ENCODE data around the gene IL16.

Gene IL16

GRCh38 chr15:81303244-81304225 is 106.9 kb downstream of the IL16 start:
- DNase-seq (ENCODE audit: low read depth, low spot score): no peak
- Histone ChIP-seq H3K9me3 (ENCODE audit: low read depth, low read length) (no peaks in the 10 kb centered on the region), H3K36me3 (ENCODE audit: insufficient read depth, low read length) (no peaks in the 10 kb centered on the region), H3K9ac (ENCODE audit: insufficient read length) (no peak overlapping the region), H3K4me3 (no peak overlapping the region), H3K27ac (no peak overlapping the region)
- no peak for TF ChIP-seq POLR2AphosphoS5 (IDR thresholded peaks at IDR 0.05; ENCODE audit: borderline replicate concordance, low read depth, low read length)
- no peak for TF ChIP-seq FOXP2 (optimal IDR thresholded peaks at IDR 0.05; ENCODE audit: control extremely low read depth, extremely low read length, insufficient read depth)
- TF ChIP-seq EZH2 (IDR thresholded peaks at IDR 0.05): no peak

- no peak overlapping the region for H3K4me3 ChIP-seq
- no peak overlapping the region for H3K9ac ChIP-seq (ENCODE audit: insufficient read length)
- H3K36me3 ChIP-seq (ENCODE audit: insufficient read depth, low read length): no peaks in the 10 kb centered on the region
- DNase-seq (ENCODE audit: low read depth, low spot score): no peak
- no peak for TF ChIP-seq FOXP2 (optimal IDR thresholded peaks at IDR 0.05; ENCODE audit: control extremely low read depth, extremely low read length, insufficient read depth)
- TF ChIP-seq EZH2 (IDR thresholded peaks at IDR 0.05): no peak
- no peak for TF ChIP-seq POLR2AphosphoS5 (IDR thresholded peaks at IDR 0.05; ENCODE audit: borderline replicate concordance, low read depth, low read length)
- H3K27ac ChIP-seq: no peak overlapping the region
- H3K9me3 ChIP-seq (ENCODE audit: low read depth, low read length): no peaks in the 10 kb centered on the region
These were observed 107.5 kb downstream of the IL16 start for GRCh38 chr15:81304226-81304625.

GRCh38 chr15:81308260-81308659 is 111.6 kb downstream of the IL16 start:
- no peak for DNase-seq (ENCODE audit: low read depth, low spot score)
- H3K36me3 ChIP-seq (ENCODE audit: insufficient read depth, low read length): no peaks in the 10 kb centered on the region
- no peaks in the 10 kb centered on the region for H3K9me3 ChIP-seq (ENCODE audit: low read depth, low read length)
- H3K27ac ChIP-seq: no peak overlapping the region
- H3K9ac ChIP-seq (ENCODE audit: insufficient read length): no peak overlapping the region
- no peak for TF ChIP-seq POLR2AphosphoS5 (IDR thresholded peaks at IDR 0.05; ENCODE audit: borderline replicate concordance, low read depth, low read length)
- no peak for TF ChIP-seq EZH2 (IDR thresholded peaks at IDR 0.05)
- no peak for TF ChIP-seq FOXP2 (optimal IDR thresholded peaks at IDR 0.05; ENCODE audit: control extremely low read depth, extremely low read length, insufficient read depth)
- H3K4me3 ChIP-seq: no peak overlapping the region

GRCh38 chr15:81309647-81310450 is 113.2 kb downstream of the IL16 start:
- no peak overlapping the region for H3K4me3 ChIP-seq
- no peak for DNase-seq (ENCODE audit: low read depth, low spot score)
- no peaks in the 10 kb centered on the region for H3K36me3 ChIP-seq (ENCODE audit: insufficient read depth, low read length)
- H3K27ac ChIP-seq: no peak overlapping the region
- no peaks in the 10 kb centered on the region for H3K9me3 ChIP-seq (ENCODE audit: low read depth, low read length)
- no peak for TF ChIP-seq POLR2AphosphoS5 (IDR thresholded peaks at IDR 0.05; ENCODE audit: borderline replicate concordance, low read depth, low read length)
- no peak for TF ChIP-seq EZH2 (IDR thresholded peaks at IDR 0.05)
- no peak for TF ChIP-seq FOXP2 (optimal IDR thresholded peaks at IDR 0.05; ENCODE audit: control extremely low read depth, extremely low read length, insufficient read depth)
- H3K9ac ChIP-seq (ENCODE audit: insufficient read length): no peak overlapping the region

GRCh38 chr15:81310480-81310879 is 113.8 kb downstream of the IL16 start:
- no peak overlapping the region for H3K4me3 ChIP-seq
- no peaks in the 10 kb centered on the region for H3K36me3 ChIP-seq (ENCODE audit: insufficient read depth, low read length)
- no peak overlapping the region for H3K27ac ChIP-seq
- TF ChIP-seq EZH2 (IDR thresholded peaks at IDR 0.05): no peak
- TF ChIP-seq POLR2AphosphoS5 (IDR thresholded peaks at IDR 0.05; ENCODE audit: borderline replicate concordance, low read depth, low read length): no peak
- no peak for TF ChIP-seq FOXP2 (optimal IDR thresholded peaks at IDR 0.05; ENCODE audit: control extremely low read depth, extremely low read length, insufficient read depth)
- no peak for DNase-seq (ENCODE audit: low read depth, low spot score)
- no peaks in the 10 kb centered on the region for H3K9me3 ChIP-seq (ENCODE audit: low read depth, low read length)
- no peak overlapping the region for H3K9ac ChIP-seq (ENCODE audit: insufficient read length)

GRCh38 chr15:81311752-81312464 is 115.2 kb downstream of the IL16 start:
- Histone ChIP-seq H3K36me3 (ENCODE audit: insufficient read depth, low read length) (no peaks in the 10 kb centered on the region), H3K9ac (ENCODE audit: insufficient read length) (no peak overlapping the region), H3K4me3 (no peak overlapping the region), H3K9me3 (ENCODE audit: low read depth, low read length) (no peaks in the 10 kb centered on the region), H3K27ac (no peak overlapping the region)
- DNase-seq (ENCODE audit: low read depth, low spot score): no peak
- TF ChIP-seq FOXP2 (optimal IDR thresholded peaks at IDR 0.05; ENCODE audit: control extremely low read depth, extremely low read length, insufficient read depth) (no peak), EZH2 (IDR thresholded peaks at IDR 0.05) (no peak), POLR2AphosphoS5 (IDR thresholded peaks at IDR 0.05; ENCODE audit: borderline replicate concordance, low read depth, low read length) (no peak)

- no peak overlapping the region for H3K9ac ChIP-seq (ENCODE audit: insufficient read length)
These were observed 116.3 kb downstream of the IL16 start for GRCh38 chr15:81312790-81313543.

More at GRCh38 chr15:81312790-81313543, 116.3 kb downstream of the IL16 start:
- no peak for DNase-seq (ENCODE audit: low read depth, low spot score)
- no peak overlapping the region for H3K27ac ChIP-seq
- H3K9me3 ChIP-seq (ENCODE audit: low read depth, low read length): no peaks in the 10 kb centered on the region
- H3K4me3 ChIP-seq: no peak overlapping the region
- H3K36me3 ChIP-seq (ENCODE audit: insufficient read depth, low read length): no peaks in the 10 kb centered on the region
- no peak for TF ChIP-seq EZH2 (IDR thresholded peaks at IDR 0.05)
- no peak for TF ChIP-seq FOXP2 (optimal IDR thresholded peaks at IDR 0.05; ENCODE audit: control extremely low read depth, extremely low read length, insufficient read depth)
- no peak for TF ChIP-seq POLR2AphosphoS5 (IDR thresholded peaks at IDR 0.05; ENCODE audit: borderline replicate concordance, low read depth, low read length)

Data from SK-N-MC (cell line).